Activated T-cell treated with anti-CD3 and anti-CD28 coated beads for 48 hours (primary cell): ENCODE results near the gene ZNF462.
"Not testable (repeated sequence)": the region's sequence is repeated elsewhere in the genome, so short reads cannot be mapped to it uniquely, and the experiment has no call there.

Source experiments
- DNase-seq: peaks from one replicate; pipeline ENCODE4 v3.0.0-alpha.2; 2020; ENCODE audit warnings: low read depth

The ZNF462 gene

DNA sequence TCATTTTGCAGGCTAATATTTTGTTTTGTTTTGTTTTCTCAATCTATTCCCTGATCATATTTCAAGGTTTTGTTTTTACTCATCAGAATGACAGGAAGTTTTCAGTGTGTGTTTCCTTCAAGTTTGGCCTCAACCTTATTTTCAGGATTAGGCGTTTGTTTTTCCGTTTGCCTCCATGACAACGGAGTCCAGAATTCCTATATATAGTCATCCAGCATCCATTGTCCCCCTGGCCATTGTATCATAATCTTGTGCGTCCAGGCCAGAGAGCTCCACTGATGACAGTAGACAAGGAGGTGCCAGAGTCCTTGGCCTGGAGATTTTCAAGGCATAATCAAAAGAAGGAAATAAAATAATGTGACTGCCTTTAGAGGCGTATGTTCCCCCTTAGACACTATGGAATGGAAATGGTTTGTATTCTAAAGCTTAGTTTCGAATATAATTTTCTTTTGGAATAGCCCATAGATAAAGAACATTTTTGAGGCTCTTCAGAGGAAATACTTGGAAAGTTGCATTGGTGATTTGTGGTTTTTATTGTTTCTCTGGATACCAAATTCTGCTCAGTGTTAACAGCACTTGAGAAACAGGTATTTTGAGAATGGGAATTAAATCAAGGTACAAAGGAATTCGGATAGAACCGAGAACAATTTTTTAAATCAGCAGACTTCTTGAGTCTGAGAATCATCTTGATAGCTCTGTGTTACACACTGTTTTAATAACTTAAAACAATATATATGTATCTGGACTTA is 99.8 kb downstream of the ZNF462 start:
- no peak for DNase-seq

DNA sequence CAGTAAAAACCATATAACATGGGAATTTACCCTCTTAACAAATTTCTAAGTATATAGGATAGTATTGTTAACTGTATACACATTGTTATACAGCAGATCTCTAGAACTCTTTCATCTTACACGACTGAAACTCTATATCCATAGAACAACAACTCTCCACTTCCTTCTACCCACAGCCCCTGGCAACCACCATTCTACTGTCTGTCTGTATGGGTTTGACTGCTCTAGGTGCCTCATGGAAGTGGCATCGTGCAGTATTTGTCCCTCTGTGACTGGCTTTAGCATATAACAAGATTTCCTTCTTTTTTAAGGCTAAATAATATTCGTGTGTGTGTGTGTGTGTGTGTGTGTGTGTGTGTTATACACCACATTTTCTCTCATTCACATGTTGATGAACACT is 100.7 kb downstream of the ZNF462 start:
- no peak for DNase-seq

GRCh38 chr9:106964329-106964728 is 101.4 kb downstream of the ZNF462 start:
- DNase-seq = no peak

GRCh38 chr9:106964822-106965525 is 102.0 kb downstream of the ZNF462 start:
- no peak for DNase-seq

- DNase-seq = no peak
These were observed 103.5 kb downstream of the ZNF462 start for GRCh38 chr9:106966481-106966880.

DNA sequence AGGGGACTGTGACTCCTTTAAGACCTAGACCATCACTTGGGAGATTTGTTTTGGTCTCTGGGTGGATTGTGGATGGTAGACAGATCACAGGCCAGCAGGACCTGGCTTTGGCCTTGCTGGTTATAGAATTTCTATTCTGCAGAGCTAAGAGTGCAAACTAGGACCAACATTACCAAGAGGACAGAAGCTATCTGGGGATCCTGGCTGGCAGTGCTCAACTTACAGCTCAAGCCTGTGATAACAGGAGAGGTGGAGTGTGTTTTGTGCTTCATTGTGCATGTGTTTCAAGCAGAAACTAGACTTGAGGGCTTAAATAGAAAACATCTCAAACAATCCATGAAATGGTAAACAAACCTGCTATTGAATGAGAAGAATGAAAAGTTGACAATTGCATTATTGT is 106.7 kb downstream of the ZNF462 start:
- DNase-seq = no peak

DNA sequence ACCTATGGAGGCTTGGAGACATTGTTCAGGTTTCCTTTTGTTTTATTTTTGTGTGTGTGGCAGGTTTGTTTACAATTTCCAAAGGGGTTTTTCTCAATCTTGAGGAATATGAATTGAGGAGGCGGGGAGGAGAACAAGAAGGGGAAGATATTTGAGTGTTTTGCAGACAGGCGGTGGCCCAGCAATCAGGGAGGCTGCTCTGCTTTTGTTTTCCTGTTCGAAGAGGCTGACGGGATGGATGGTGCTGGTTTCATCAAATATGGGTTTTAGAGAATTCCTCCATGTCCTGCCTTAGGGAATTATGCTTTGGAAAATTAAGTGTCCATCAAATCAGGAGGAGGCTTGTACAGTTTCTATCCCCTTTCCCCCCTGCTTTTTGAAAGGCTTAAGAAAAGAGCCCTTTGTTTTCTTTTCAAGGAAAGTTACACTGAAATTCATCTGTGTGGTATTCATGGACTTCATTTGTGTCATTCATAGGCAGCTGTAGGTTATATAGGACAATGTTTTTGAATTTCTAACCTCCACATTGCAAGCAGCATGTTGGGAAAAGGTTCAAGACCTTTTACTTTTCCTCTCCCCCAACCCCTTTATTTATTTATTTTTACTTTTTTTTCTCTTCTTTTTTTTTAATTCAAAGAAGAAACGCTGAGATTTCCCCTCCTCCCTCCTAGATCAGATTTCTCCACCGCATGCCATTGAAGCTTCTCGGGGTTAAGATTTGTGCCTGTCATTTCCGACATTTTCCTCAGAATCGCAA is 107.4 kb downstream of the ZNF462 start:
- DNase-seq = no peak

DNA sequence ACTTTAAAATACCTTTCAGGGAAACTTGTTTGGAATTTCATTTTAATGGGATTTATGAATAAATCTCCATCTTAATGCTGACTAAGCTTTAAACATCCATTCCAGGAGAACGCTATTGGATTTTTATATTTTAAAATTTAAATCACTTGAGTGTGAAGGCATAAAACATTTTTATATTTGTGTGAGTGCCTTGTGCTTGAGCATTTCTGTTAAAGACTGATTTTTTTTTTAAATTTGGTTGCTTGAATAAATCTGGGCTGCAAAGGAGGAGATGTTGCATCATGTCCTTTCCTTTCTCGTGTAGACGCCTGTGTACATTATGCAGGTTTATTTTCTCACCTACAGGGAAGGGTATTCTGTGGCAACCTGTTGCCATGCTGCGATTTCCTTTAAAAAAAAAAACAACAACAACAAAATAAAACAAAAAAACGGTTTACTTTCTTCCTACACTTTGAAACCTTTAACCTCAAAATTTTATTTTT is 108.1 kb downstream of the ZNF462 start:
- no peak for DNase-seq

DNA sequence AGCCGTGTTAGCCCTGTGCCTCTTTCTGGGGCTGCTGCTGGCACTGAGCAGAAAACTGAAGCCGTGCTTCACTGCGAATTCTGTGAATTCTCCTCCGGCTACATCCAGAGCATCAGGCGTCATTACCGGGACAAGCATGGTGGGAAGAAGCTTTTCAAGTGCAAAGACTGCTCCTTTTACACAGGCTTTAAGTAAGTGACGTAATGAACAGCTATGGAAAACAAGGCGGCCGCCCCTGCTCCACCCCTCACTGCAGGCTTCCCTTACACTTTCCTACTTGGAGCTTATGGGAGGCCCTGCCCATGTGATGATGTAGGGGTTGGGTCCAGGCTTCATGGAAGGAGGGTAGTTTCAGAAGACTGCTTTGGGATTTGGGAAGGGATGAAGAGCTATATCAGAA is 109.1 kb downstream of the ZNF462 start:
- DNase-seq = no peak

- no peak for DNase-seq
These were observed 111.4 kb downstream of the ZNF462 start for GRCh38 chr9:106974341-106974740.

DNA sequence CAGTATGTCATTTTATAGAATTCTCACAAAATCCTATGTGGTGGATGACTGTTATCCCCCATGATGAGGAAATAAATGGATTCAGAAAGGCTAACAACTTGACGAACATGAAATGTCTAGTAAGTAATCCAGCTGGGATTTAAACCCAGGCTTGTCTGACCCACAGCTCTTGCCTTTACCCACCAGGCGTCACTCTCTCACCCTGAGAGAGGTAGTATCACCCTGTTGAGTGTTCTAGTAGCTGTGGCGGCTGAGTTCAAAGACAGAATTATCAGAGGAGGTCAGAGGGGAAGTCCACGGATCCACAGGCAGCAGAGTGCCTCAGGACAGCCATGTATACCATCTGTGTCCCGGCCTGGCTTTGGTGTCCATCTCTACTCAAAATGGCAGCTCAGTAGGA is 113.8 kb downstream of the ZNF462 start:
- no peak for DNase-seq

- DNase-seq = no peak
These were observed 117.7 kb downstream of the ZNF462 start for GRCh38 chr9:106980551-106981101.

- no peak for DNase-seq
These were observed 118.7 kb downstream of the ZNF462 start for GRCh38 chr9:106981396-106982287.

DNA sequence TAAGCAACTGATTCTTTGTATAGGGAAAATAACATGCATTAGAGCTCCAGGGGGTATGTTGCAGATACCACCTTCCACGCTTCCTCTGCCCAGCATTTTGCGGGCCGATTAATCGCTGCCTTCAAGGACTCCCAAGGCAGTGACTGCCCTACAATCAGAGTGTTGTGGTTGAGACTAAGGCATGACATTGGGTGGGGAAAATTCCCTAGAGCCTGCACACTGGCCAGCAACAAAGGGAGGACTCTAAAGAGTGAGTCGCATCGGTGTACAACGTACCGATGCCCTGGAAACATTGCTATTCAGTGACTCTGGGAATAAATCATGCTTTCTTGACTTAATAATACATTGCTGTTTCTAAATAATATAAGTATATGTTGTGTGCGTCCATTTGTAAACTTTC is 119.7 kb downstream of the ZNF462 start:
- DNase-seq = no peak

- no peak for DNase-seq
These were observed 120.4 kb downstream of the ZNF462 start for GRCh38 chr9:106983346-106983745.

DNA sequence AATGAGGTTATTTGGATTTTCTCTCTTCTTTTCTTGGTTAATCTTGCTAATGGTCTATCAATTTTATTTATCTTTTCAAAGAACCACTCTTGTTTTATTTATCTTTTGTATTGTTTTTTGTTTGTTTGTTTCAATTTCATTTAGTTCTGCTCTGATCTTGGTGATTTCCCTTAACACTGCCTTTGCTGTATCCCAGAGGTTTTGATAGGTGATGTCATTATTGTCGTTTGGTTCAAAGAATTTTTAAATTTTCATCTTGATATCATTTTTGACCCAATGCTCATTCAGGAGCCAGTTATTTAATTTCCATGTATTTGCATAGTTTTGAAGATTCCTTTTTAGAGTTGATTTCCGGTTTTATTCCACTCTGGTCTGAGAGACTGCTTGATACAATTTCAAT is 126.9 kb downstream of the ZNF462 start:
- not testable (repeated sequence) for DNase-seq

DNA sequence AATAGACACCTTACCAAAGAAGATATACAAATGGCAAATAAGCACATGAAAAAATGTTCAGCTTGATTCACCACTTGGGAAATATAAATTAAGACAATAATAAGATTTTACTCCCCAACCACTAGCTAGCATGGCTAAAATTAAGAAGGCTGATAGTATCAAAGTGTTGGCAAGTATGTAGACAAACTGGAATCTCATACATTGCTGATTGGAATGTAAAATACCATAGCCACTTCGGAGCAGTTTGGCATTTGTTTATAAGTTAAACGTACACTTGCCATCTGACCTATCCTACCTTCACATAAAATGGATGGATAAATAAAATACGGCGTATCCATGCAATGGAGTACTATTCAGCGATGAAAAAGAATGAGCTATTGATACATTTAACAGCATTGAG is 129.2 kb downstream of the ZNF462 start:
- DNase-seq = no peak

- DNase-seq = no peak
These were observed 130.6 kb downstream of the ZNF462 start for GRCh38 chr9:106993603-106994002.

DNA sequence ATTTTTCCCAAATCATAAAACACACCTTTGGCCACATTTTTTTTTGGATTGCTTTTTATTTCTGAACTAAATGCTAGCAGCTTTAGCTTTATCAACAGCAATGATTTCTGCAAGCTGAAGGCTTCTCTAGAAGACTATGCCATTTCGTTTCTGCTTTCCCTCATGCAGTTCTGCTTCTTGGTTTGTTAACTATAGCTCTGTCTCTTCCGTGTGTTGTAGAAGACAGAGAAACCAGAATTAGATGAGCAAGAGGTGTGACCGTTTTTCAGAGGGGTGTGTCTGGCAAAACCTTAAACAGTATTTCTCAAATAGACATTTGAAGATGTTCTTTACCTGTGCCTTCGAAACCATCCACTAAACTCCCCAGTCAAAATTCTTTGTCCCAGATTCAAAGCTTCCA is 131.5 kb downstream of the ZNF462 start:
- no peak for DNase-seq

- DNase-seq = no peak
These were observed 137.3 kb downstream of the ZNF462 start for GRCh38 chr9:107000218-107000617.

DNA sequence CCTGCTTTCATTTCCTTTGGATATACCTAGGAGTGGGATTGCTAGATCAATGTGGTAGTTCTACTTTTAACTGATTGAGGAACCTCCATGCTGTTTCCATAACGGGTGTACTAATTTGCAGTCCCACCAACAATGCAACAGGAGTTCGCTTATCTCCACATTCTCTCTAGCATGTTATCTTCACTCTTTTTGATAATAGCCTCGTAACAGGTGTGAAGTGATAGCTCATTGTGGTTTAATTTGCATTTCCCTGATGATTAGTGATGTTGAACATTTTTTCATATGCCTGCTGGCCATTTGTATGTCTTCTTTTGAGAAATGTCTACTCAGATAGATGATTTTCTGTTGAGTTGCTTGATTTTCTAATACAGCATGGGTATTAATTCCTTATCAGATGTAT is 142.2 kb downstream of the ZNF462 start:
- no peak for DNase-seq

GRCh38 chr9:107007402-107007801 is 144.4 kb downstream of the ZNF462 start:
- no peak for DNase-seq
